Measurements from ENCODE around the gene KIF6. TPM values are rescaled to one million over a fixed set of nuclear protein-coding genes. Genes with fewer than 3 reads are reported as not detected.

Gene KIF6
- total RNA-seq, 1 donor from 2014 or later: not detected

DNA sequence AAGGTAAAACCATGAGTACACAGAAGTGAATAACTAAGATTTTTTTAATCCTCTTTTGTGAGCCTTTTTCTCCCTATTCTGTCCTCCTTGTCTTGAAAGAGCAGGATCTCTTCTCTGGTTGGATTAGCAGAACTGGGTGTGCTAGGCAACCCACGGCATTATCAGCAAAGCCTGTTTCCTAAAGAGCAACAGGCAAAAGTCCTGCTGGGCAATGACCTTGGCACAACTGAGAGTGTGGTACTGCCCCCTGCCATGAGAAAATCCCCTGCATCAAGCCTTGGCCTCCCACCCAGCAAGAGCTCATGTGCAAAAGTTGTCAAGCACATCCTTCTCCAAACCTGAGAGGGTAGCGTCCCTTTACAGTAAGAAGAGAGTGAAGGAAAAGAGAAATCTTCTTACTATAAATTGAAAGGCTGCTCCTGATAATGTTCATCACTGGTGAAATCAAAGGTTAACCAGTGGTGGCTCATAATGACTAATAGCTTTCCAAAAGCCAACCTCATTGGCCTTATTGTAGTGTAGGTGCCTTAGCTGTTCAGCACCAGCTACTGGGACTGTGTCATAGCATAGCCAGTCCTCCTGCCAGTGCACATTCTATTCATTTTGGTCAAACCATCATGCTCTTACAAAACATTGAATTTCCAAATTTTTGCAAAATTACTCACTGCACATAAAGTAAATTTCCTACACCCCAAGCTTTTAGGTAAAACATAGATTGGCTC, 17.1 kb downstream of the KIF6 start:
- no peaks in the 10 kb centered on the region for H3K27me3 ChIP-seq
- no peak for DNase-seq (ENCODE audit: extremely low spot score in 2 of 2)
- no peaks in the 10 kb centered on the region for H3K4me1 ChIP-seq
- no peaks in the 10 kb centered on the region for H3K9me3 ChIP-seq
- no peaks in the 10 kb centered on the region for H3K36me3 ChIP-seq
- no peak for TF ChIP-seq POLR2AphosphoS5 (IDR thresholded peaks at IDR 0.05; ENCODE audit: insufficient read depth in 1 of 2, low read depth in 1 of 2)
- TF ChIP-seq CTCF (IDR thresholded peaks at IDR 0.05): no peak
- no peak for TF ChIP-seq POLR2A (IDR thresholded peaks at IDR 0.05)
- no peak overlapping the region for H3K4me3 ChIP-seq
- no peak overlapping the region for H3K27ac ChIP-seq
- intact Hi-C loops (cut with DNase I): no loop called here

DNA sequence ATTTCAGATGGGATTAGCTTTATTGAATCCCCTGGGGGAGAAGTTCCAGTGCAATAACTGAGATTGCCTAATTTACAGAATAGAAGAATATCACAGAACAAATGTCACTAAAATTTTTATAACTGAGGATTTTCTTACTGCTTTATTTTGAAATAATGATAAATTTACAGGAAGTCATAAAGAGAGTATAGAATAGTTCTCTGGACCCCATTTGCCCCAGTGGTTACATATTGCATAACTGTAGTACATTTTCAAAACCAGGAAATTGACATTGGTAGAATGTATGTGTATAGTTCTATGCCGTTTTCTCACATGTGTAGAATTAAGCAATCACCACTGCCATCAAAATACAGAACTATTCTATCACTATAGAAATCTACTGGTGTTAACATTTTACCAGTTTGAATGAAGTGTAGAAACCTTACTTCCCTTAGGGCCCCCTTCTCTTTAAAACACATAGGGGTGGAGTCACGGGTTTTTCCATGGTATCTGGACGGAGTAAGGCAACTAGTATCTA, 18.3 kb downstream of the KIF6 start:
- intact Hi-C loops (cut with DNase I): no loop called here
- no peaks in the 10 kb centered on the region for H3K9me3 ChIP-seq
- no peak for DNase-seq (ENCODE audit: extremely low spot score in 2 of 2)

DNA sequence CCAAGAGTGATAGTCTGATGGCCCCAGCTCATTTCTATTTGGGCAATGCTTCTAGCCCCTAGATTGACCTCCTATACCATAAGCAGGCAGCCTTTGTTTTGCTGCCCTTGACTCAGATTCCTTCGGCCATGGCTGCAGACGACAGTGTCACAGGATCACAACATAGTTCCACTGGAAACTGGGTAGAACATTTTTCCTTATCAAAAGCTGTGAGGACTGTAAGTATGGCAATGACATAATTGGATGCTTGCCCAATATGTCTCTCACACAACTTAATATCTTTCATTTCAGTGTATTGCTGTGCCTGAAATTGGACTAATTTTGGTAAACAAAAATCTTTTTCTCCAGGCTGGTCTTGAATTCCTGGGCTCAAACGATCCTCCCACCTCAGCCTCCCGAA, 22.9 kb downstream of the KIF6 start:
- TF ChIP-seq CTCF (IDR thresholded peaks at IDR 0.05): no peak
- no peaks in the 10 kb centered on the region for H3K4me1 ChIP-seq
- no peaks in the 10 kb centered on the region for H3K27me3 ChIP-seq
- H3K27ac ChIP-seq: no peak overlapping the region
- no peak overlapping the region for H3K4me3 ChIP-seq
- DNase-seq (ENCODE audit: extremely low spot score in 2 of 2): no peak
- no peaks in the 10 kb centered on the region for H3K9me3 ChIP-seq
- intact Hi-C loops (cut with DNase I): no loop called here
- no peaks in the 10 kb centered on the region for H3K36me3 ChIP-seq

More for the DNA sequence above, 18.3 kb downstream of the KIF6 start:
- Histone ChIP-seq H3K27ac (no peak overlapping the region), H3K4me1 (no peaks in the 10 kb centered on the region), H3K4me3 (no peak overlapping the region), H3K36me3 (no peaks in the 10 kb centered on the region), H3K27me3 (no peaks in the 10 kb centered on the region)
- TF ChIP-seq CTCF (IDR thresholded peaks at IDR 0.05): no peak
- TF ChIP-seq POLR2AphosphoS5 (IDR thresholded peaks at IDR 0.05; ENCODE audit: insufficient read depth in 1 of 2, low read depth in 1 of 2): no peak
- no peak for TF ChIP-seq POLR2A (IDR thresholded peaks at IDR 0.05)

GRCh38 chr6:39700362-39700761, 24.8 kb downstream of the KIF6 start:
- Histone ChIP-seq H3K27me3 (no peaks in the 10 kb centered on the region), H3K4me1 (no peaks in the 10 kb centered on the region), H3K4me3 (no peak overlapping the region), H3K9me3 (no peaks in the 10 kb centered on the region), H3K27ac (no peak overlapping the region), H3K36me3 (no peaks in the 10 kb centered on the region)
- intact Hi-C loops (cut with DNase I): no loop called here
- TF ChIP-seq CTCF (IDR thresholded peaks at IDR 0.05) (no peak), POLR2AphosphoS5 (IDR thresholded peaks at IDR 0.05; ENCODE audit: insufficient read depth in 1 of 2, low read depth in 1 of 2) (no peak), POLR2A (IDR thresholded peaks at IDR 0.05) (no peak)
- no peak for DNase-seq (ENCODE audit: extremely low spot score in 2 of 2)

- no peak for TF ChIP-seq POLR2A (IDR thresholded peaks at IDR 0.05)
- no peak for TF ChIP-seq POLR2AphosphoS5 (IDR thresholded peaks at IDR 0.05; ENCODE audit: insufficient read depth in 1 of 2, low read depth in 1 of 2)
- TF ChIP-seq CTCF (IDR thresholded peaks at IDR 0.05): no peak
- H3K9me3 ChIP-seq: no peaks in the 10 kb centered on the region
- no peaks in the 10 kb centered on the region for H3K36me3 ChIP-seq
- no peaks in the 10 kb centered on the region for H3K27me3 ChIP-seq
- H3K4me1 ChIP-seq: no peaks in the 10 kb centered on the region
- intact Hi-C loops (cut with DNase I): no loop called here
- H3K4me3 ChIP-seq: no peak overlapping the region
- no peak for DNase-seq (ENCODE audit: extremely low spot score in 2 of 2)
- H3K27ac ChIP-seq: no peak overlapping the region
These were observed 26.4 kb downstream of the KIF6 start for GRCh38 chr6:39698789-39699188.
